ENCODE measurements around the gene LEF1.
A peak's percentile ranks its signal among the peaks of the same experiment; 100 is the strongest.

The LEF1 gene

GRCh38 chr4:108174856-108175255 lies 6.1 kb upstream of the LEF1 start:
- DNase-seq: no peak

GRCh38 chr4:108173599-108174057 lies 4.9 kb upstream of the LEF1 start:
- DNase-seq: no peak

GRCh38 chr4:108172753-108173598 lies 4.2 kb upstream of the LEF1 start:
- DNase-seq: peak; percentile 77

- DNase-seq: peak; percentile 44
Observed at GRCh38 chr4:108172231-108172752, 3.6 kb upstream of the LEF1 start.

GRCh38 chr4:108171339-108172230 lies 2.9 kb upstream of the LEF1 start:
- DNase-seq: peak; percentile 55

GRCh38 chr4:108170631-108171338 lies 2.1 kb upstream of the LEF1 start:
- DNase-seq: no peak

GRCh38 chr4:108169664-108170063 lies 932 bp upstream of the LEF1 start:
- DNase-seq: no peak

GRCh38 chr4:108168160-108168670 lies 517 bp downstream of the LEF1 start:
- no peak for DNase-seq

GRCh38 chr4:108166441-108167315 lies 2.1 kb downstream of the LEF1 start:
- DNase-seq: peak; percentile 75

- DNase-seq: peak; percentile 47
Observed at GRCh38 chr4:108166038-108166437, 2.7 kb downstream of the LEF1 start.

- no peak for DNase-seq
Observed at GRCh38 chr4:108165586-108165985, 3.1 kb downstream of the LEF1 start.

- no peak for DNase-seq
Observed at GRCh38 chr4:108163351-108163750, 5.4 kb downstream of the LEF1 start.

- no peak for DNase-seq
Observed at GRCh38 chr4:108160741-108161352, 7.9 kb downstream of the LEF1 start.

GRCh38 chr4:108159845-108160244 lies 8.9 kb downstream of the LEF1 start:
- no peak for DNase-seq

- DNase-seq: no peak
Observed at GRCh38 chr4:108157655-108158054, 11.1 kb downstream of the LEF1 start.

- DNase-seq: no peak
Observed at GRCh38 chr4:108156391-108156790, 12.3 kb downstream of the LEF1 start.

- peak; percentile 34 for DNase-seq
Observed at GRCh38 chr4:108155373-108155772, 13.4 kb downstream of the LEF1 start.

GRCh38 chr4:108152980-108153379 lies 15.8 kb downstream of the LEF1 start:
- DNase-seq: no peak

GRCh38 chr4:108149588-108150380 lies 18.9 kb downstream of the LEF1 start:
- no peak for DNase-seq

GRCh38 chr4:108148316-108148715 lies 20.4 kb downstream of the LEF1 start:
- DNase-seq: no peak

All from stimulated activated CD4-positive, alpha-beta T cell treated with anti-CD3 and anti-CD28 coated beads, Interleukin-4, amount 100 ng/mL, for 1 hour (primary cell).